Left lung (tissue), 10 donors: ENCODE data around the gene DIP2C. TPM values are rescaled to one million over a fixed set of nuclear protein-coding genes. Genes with fewer than 3 reads are reported as not detected.

ENCODE experiments used
- ATAC-seq: fragments of 200-7000 bp; cut with Tn5 transposase; one replicate; pipeline ENCODE4 v1.9.1; 2020; ENCODE audit warnings: moderate library complexity
- DNase-seq, 4 donors: peaks; one replicate each; pipeline ENCODE4 v3.0.0-alpha.2; 2013 to 2020
- H3K27ac ChIP-seq, 2 donors: fragments of 200-600 bp; sonication (generic) in 1 of 2; one replicate each; pipeline versions ENCODE4 v1.5.0 to v1.8.0; 2020 to 2021
- H3K27me3 ChIP-seq, 2 donors: fragments of 200-600 bp; sonication (generic) in 1 of 2; one replicate each; pipeline versions ENCODE4 v1.5.0 to v1.8.0; 2020 to 2021
- H3K36me3 ChIP-seq, 2 donors: fragments of 200-600 bp; sonication (generic) in 1 of 2; one replicate each; pipeline versions ENCODE4 v1.5.0 to v1.8.0; 2020 to 2021
- H3K4me1 ChIP-seq, 2 donors: fragments of 200-600 bp; one replicate each; pipeline ENCODE4 v1.8.0; 2021
- H3K4me3 ChIP-seq, 2 donors: fragments of 200-600 bp; sonication (generic) in 1 of 2; one replicate each; pipeline versions ENCODE4 v1.5.0 to v1.8.0; 2020 to 2021; ENCODE audit warnings: mild to moderate bottlenecking in 1 of 2
- H3K9me3 ChIP-seq, 2 donors: fragments of 200-600 bp; sonication (generic) in 1 of 2; one replicate each; pipeline versions ENCODE4 v1.5.0 to v1.8.0; 2020 to 2021
- intact Hi-C, 2 donors: fragments of 100-400 bp; cut with DNase I; formaldehyde crosslinking; loops; one replicate each; pipeline versions ENCODE4 v1.11.2 to v1.14.2; 2022
- polyA plus RNA-seq, 6 donors: library from polyadenylated mRNA; unstranded; fragments of 120-200 nt; gene quantifications; one replicate each; pipeline ENCODE4 v1.2.1, GENCODE V29; 2013; ENCODE audit not compliant: insufficient read length in 6 of 6
- total RNA-seq, 2 donors: library from RNA; stranded (reverse); fragmentation: NEBNext Ultra II Directional; extraction: Animal tissue kit (Norgen Biotek cat#: 25700); gene quantifications; one replicate each; pipeline ENCODE4 v1.2.1, GENCODE V29; 2021
- TF ChIP-seq, protein P1 (sequence below), 2 donors: fragments of 200-600 bp; sonication (generic) in 1 of 2; IDR thresholded peaks; one replicate each; pipeline versions ENCODE4 v1.5.0 to v1.8.0; 2021; ENCODE audit warnings: antibody characterized with exemption in 2 of 2
- donor health status: DM: no; HTN: yes; CAD: no.
- donor health status: DM: no; HTN: no; CAD: no.

Gene DIP2C
- total and polyA plus RNA-seq, 8 donors, result 10.5 to 22.5 (median 19.5) TPM

DNA sequence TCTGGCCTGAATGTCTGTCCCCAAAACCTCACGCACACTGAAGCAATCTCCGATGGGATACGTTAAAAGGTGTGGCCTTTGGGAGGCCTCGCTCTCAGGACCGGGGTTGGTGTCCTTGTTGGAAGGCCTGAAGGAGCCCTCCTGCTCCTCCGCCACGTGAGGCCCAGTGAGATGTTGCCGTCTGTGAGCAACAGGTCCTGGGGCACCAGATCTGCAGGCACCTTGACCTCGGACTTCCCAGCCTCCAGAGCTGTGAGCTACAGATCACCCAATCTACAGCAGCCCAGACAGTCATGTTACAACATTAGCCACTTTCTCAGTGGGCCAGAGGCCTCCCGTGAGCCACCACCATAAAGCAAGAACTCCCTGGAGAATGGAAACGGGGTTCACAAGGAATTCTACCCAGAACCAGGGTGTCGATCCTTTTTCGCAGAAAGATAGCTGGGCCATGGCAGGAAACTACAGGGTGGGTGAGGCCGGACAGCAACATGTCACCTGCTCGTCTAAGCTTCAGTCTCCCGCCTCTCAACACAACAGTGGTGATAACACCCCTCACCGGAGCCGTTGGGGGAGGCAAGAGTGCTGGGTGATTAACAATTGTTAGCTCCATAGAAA lies 87.0 kb downstream of the DIP2C start:
- Histone ChIP-seq H3K4me3 (no peak overlapping the region), H3K27me3 (no peaks in the 10 kb centered on the region), H3K27ac (no peak overlapping the region), H3K9me3 (no peaks in the 10 kb centered on the region), H3K36me3 (no peaks in the 10 kb centered on the region), H3K4me1 (peaks cover 5 to 8% of the 10 kb centered on the region in 2 donors)
- intact Hi-C loops, result no loop called here
- DNase-seq (peak in 1 of 4 donors; percentile 32), ATAC-seq (no peak)
- TF ChIP-seq, protein P1, sequence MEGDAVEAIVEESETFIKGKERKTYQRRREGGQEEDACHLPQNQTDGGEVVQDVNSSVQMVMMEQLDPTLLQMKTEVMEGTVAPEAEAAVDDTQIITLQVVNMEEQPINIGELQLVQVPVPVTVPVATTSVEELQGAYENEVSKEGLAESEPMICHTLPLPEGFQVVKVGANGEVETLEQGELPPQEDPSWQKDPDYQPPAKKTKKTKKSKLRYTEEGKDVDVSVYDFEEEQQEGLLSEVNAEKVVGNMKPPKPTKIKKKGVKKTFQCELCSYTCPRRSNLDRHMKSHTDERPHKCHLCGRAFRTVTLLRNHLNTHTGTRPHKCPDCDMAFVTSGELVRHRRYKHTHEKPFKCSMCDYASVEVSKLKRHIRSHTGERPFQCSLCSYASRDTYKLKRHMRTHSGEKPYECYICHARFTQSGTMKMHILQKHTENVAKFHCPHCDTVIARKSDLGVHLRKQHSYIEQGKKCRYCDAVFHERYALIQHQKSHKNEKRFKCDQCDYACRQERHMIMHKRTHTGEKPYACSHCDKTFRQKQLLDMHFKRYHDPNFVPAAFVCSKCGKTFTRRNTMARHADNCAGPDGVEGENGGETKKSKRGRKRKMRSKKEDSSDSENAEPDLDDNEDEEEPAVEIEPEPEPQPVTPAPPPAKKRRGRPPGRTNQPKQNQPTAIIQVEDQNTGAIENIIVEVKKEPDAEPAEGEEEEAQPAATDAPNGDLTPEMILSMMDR (IDR thresholded peaks at IDR 0.05), result no peak

DNA sequence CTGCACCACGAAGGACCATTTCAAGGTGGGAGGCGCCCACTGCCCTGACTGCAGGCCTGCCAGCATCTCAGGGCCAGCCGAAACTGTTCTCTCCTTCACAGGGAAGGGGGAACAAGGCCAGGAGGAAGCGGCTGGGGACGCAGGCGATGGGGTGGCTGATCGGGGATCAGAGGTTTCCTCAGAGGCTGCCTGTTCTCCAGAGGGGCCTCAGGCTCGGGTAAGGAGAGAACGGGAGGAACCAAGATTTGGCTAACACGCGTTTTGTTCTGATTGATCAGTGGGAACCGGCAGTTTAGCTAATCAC lies 87.9 kb downstream of the DIP2C start:
- H3K27ac ChIP-seq, result peak overlapping the region in 1 of 2 donors; percentile 26
- H3K4me1 ChIP-seq, result peaks cover 5 to 8% of the 10 kb centered on the region in 2 donors
- H3K36me3 ChIP-seq, result no peaks in the 10 kb centered on the region
- intact Hi-C loops, result no loop called here
- peak in 1 of 4 donors; percentile 58 for DNase-seq
- H3K4me3 ChIP-seq, result no peak overlapping the region
- H3K9me3 ChIP-seq, result no peaks in the 10 kb centered on the region
- no peaks in the 10 kb centered on the region for H3K27me3 ChIP-seq
- ATAC-seq, result peak; percentile 4
- TF ChIP-seq, protein P1 (IDR thresholded peaks at IDR 0.05), result no peak

- no peaks in the 10 kb centered on the region for H3K36me3 ChIP-seq
- intact Hi-C loops, result no loop called here
- no peaks in the 10 kb centered on the region for H3K27me3 ChIP-seq
- no peak overlapping the region for H3K4me3 ChIP-seq
- H3K9me3 ChIP-seq, result no peaks in the 10 kb centered on the region
- ATAC-seq, result peak; percentile 90
- H3K4me1 ChIP-seq, result peaks cover 5 to 8% of the 10 kb centered on the region in 2 donors
- DNase-seq, result peak in 1 of 4 donors; percentile 70
- H3K27ac ChIP-seq, result peak overlapping the region in 1 of 2 donors; percentile 26
- TF ChIP-seq, protein P1 (IDR thresholded peaks at IDR 0.05), result no peak
Measured at GRCh38 chr10:600876-601659, 88.4 kb downstream of the DIP2C start.

- intact Hi-C loops, result no loop called here
- H3K27ac ChIP-seq, result no peak overlapping the region
- ATAC-seq, result no peak
Measured at GRCh38 chr10:600234-600633, 89.2 kb downstream of the DIP2C start.

GRCh38 chr10:599767-600166 lies 89.7 kb downstream of the DIP2C start:
- Histone ChIP-seq H3K4me1 (peaks cover 5 to 8% of the 10 kb centered on the region in 2 donors), H3K9me3 (no peaks in the 10 kb centered on the region), H3K36me3 (no peaks in the 10 kb centered on the region), H3K27me3 (no peaks in the 10 kb centered on the region), H3K4me3 (no peak overlapping the region), H3K27ac (no peak overlapping the region)
- no peak for ATAC-seq
- peak in 1 of 4 donors; percentile 53 for DNase-seq
- intact Hi-C loops, result no loop called here
- TF ChIP-seq, protein P1 (IDR thresholded peaks at IDR 0.05), result no peak

More at GRCh38 chr10:600234-600633, 89.2 kb downstream of the DIP2C start:
- Histone ChIP-seq H3K36me3 (no peaks in the 10 kb centered on the region), H3K4me3 (no peak overlapping the region), H3K9me3 (no peaks in the 10 kb centered on the region), H3K27me3 (no peaks in the 10 kb centered on the region), H3K4me1 (peaks cover 5 to 8% of the 10 kb centered on the region in 2 donors)
- peak in 1 of 4 donors; percentile 59 for DNase-seq
- TF ChIP-seq, protein P1 (IDR thresholded peaks at IDR 0.05), result no peak
